ENCODE measurements around the gene COBLL1.

The COBLL1 gene

DNA sequence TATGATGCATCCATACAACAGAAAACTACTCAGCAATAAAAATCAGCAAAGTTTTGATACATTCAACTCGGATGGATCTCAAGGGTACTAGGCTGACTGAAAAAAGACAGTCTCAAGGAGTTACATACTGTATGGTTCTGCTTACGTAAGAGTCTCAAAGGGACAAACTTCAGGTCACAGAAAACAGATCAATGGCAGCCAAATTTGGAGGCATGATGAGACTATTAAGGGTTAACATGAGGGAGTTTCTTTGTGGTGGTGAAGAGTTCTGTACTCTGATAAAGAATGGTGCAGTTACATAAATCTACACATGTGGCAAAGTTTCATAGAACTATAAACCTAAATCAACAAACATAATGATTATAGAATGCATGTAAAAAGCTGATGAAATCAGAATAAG is 81.4 kb downstream of the COBLL1 start:
- TF ChIP-seq, protein P1, sequence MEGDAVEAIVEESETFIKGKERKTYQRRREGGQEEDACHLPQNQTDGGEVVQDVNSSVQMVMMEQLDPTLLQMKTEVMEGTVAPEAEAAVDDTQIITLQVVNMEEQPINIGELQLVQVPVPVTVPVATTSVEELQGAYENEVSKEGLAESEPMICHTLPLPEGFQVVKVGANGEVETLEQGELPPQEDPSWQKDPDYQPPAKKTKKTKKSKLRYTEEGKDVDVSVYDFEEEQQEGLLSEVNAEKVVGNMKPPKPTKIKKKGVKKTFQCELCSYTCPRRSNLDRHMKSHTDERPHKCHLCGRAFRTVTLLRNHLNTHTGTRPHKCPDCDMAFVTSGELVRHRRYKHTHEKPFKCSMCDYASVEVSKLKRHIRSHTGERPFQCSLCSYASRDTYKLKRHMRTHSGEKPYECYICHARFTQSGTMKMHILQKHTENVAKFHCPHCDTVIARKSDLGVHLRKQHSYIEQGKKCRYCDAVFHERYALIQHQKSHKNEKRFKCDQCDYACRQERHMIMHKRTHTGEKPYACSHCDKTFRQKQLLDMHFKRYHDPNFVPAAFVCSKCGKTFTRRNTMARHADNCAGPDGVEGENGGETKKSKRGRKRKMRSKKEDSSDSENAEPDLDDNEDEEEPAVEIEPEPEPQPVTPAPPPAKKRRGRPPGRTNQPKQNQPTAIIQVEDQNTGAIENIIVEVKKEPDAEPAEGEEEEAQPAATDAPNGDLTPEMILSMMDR (conservative IDR thresholded peaks at IDR 0.05), result no peak
- no peak for TF ChIP-seq ZFX (IDR thresholded peaks at IDR 0.05)
- H3K27ac ChIP-seq, result no peak overlapping the region

DNA sequence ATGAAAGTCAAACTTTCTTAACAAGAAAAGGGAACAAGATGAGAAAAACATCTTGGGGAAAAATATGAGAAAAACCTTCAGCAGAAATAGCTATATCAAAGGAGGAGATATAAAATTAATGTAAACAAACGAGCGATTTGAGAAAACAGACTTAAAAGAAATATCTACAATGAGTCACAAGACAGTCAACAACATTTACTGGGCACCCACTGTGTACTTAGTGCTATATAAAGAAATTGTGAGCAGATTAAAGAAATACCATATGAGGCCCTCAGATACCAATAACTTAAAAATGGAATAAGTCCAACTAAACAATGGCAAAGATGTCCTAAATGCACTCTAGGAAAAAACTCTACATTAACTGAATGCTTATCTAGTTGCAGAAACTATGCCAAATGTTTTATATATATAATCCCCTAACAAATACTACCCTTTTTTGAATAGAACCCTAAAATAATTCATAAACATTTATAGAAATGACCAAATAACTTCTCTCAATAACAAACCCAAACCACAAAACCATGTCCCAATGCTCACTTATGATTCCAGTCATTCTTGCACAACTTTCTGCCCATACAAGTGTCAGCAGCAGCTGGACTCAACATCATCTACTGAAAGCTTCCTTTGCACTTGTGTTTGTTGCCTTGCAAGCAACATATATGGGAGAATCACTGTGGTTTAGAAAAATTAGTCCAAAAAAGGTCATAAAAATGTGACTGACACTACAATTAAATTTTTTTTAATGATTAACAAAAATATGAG is 83.5 kb downstream of the COBLL1 start:
- H3K27ac ChIP-seq, result no peak overlapping the region
- no peak for TF ChIP-seq ZFX (IDR thresholded peaks at IDR 0.05)
- TF ChIP-seq, protein P1 (conservative IDR thresholded peaks at IDR 0.05), result no peak

DNA sequence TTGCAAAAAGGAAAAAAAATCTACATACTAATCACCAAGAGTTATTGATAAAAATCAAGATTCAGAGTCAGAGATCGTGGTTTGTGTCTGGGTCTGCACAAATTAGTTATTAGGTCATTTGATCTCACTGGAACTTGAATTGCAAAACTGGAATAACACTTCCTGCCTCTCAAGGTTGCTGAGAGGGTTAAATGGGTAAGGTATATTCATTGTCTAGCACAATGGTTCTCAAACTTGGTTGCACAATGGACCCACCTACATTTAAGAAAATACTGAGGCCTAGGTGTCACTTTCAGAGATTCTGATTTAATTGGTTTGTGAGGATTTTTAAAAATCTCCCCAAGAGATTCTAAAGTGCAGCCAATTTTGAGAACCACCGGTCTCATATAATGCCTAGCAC is 84.8 kb downstream of the COBLL1 start:
- TF ChIP-seq, protein P1 (conservative IDR thresholded peaks at IDR 0.05), result no peak
- TF ChIP-seq ZFX (IDR thresholded peaks at IDR 0.05), result no peak
- H3K27ac ChIP-seq, result no peak overlapping the region

DNA sequence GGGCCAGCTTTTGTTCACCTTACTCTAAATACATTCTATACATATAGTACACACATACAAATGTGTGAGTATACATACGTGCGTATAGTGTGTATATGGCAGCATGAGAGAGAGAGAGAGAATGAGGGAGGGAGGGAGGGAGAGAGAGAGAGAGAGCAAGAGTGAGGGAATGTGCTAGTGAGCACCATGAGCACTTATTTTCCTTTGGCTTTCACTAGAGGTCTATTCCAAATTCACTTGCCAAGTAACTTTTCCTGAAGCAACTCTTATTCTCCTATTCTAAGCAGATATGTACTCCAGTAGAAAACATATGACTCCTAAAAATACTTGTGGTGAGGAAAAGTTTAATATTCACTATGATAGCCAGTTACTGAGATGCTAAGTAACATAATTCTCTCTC is 85.7 kb downstream of the COBLL1 start:
- TF ChIP-seq ZFX (IDR thresholded peaks at IDR 0.05), result no peak
- TF ChIP-seq, protein P1 (conservative IDR thresholded peaks at IDR 0.05), result no peak
- H3K27ac ChIP-seq, result no peak overlapping the region

DNA sequence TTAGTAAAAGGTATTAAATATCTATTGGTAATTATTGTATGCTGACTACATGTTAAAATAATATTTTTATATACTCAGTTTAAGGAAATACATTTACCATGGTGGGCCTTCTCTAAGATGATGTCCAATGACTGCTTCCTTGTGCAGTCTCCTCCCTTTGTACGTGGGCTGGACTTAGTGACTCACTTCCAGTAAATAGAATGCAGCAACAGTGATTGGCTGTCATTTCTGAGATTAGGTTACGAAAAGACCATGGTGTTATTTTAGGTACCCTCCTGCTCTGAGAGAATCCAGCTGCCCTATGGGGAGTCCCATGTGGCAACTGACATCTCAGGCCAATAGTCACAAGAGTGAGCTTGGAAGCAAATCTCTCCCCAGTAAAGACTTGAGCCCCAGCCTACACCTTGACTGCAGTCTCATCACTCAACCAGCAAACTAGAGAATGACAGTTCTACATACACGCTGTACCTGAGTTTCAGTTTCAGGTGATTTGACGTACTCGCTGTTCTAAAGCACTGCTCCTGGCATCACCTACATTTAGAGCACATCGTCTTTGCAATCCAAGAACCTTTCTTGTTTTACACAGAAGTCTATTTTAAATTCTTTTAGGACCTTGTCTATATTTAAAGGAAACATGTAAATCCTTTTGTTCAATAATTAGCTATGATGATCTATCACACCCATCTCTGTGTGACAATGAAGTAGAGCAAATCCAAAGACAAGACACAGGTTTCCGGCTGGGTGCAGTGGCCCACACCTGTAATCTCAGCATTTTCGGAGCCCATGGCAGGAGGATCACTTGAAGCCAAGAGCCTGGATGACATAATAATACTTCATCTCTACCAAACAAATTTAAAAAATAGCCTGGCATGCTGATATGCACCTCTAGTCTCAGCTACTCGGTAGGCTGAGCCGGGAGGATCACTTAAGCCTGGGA is 87.2 kb downstream of the COBLL1 start:
- H3K27ac ChIP-seq, result no peak overlapping the region
- no peak for TF ChIP-seq ZFX (IDR thresholded peaks at IDR 0.05)
- TF ChIP-seq, protein P1 (conservative IDR thresholded peaks at IDR 0.05), result no peak

- no peak overlapping the region for H3K27ac ChIP-seq
- TF ChIP-seq ZFX (IDR thresholded peaks at IDR 0.05), result no peak
- TF ChIP-seq, protein P1 (conservative IDR thresholded peaks at IDR 0.05), result no peak
These were observed 88.7 kb downstream of the COBLL1 start for GRCh38 chr2:164752956-164753355.

All from C4-2B (cell line).